Stimulated activated CD8-positive, alpha-beta memory T cell treated with anti-CD3 and anti-CD28 coated beads, Interleukin-15, amount 100 ng/mL, for 24 hours (primary cell): Measurements from ENCODE around the gene DSE.

ENCODE experiments used
- DNase-seq: peaks from one replicate; pipeline ENCODE4 v3.0.0-alpha.2; 2020; ENCODE audit warnings: low read depth

The DSE gene

GRCh38 chr6:116362276-116362675, 8.5 kb upstream of the DSE start:
- DNase-seq: no peak

- DNase-seq: no peak
Observed at GRCh38 chr6:116363759-116364158, 7.0 kb upstream of the DSE start.

GRCh38 chr6:116364321-116364720, 6.4 kb upstream of the DSE start:
- no peak for DNase-seq

GRCh38 chr6:116365743-116366142, 5.0 kb upstream of the DSE start:
- no peak for DNase-seq

GRCh38 chr6:116366740-116367275, 3.9 kb upstream of the DSE start:
- DNase-seq: no peak

- no peak for DNase-seq
Observed at GRCh38 chr6:116369540-116369939, 1.2 kb upstream of the DSE start.

- DNase-seq: no peak
Observed at GRCh38 chr6:116369964-116370759, 585 bp upstream of the DSE start.

GRCh38 chr6:116371120-116371917, 572 bp downstream of the DSE start:
- no peak for DNase-seq

GRCh38 chr6:116371918-116372209, 1.1 kb downstream of the DSE start:
- no peak for DNase-seq

GRCh38 chr6:116373300-116373699, 2.6 kb downstream of the DSE start:
- DNase-seq: no peak

GRCh38 chr6:116373940-116374339, 3.2 kb downstream of the DSE start:
- DNase-seq: no peak

- DNase-seq: no peak
Observed at GRCh38 chr6:116374586-116374985, 3.8 kb downstream of the DSE start.

GRCh38 chr6:116375262-116375661, 4.5 kb downstream of the DSE start:
- DNase-seq: no peak

GRCh38 chr6:116376149-116376548, 5.4 kb downstream of the DSE start:
- no peak for DNase-seq

- no peak for DNase-seq
Observed at GRCh38 chr6:116379764-116380163, 9.0 kb downstream of the DSE start.

- DNase-seq: no peak
Observed at GRCh38 chr6:116380346-116380745, 9.6 kb downstream of the DSE start.

GRCh38 chr6:116381000-116381399, 10.3 kb downstream of the DSE start:
- DNase-seq: no peak

GRCh38 chr6:116382587-116382986, 11.8 kb downstream of the DSE start:
- DNase-seq: no peak

- DNase-seq: no peak
Observed at GRCh38 chr6:116384727-116385458, 14.1 kb downstream of the DSE start.

- no peak for DNase-seq
Observed at GRCh38 chr6:116385459-116385802, 14.7 kb downstream of the DSE start.

GRCh38 chr6:116385921-116386320, 15.2 kb downstream of the DSE start:
- no peak for DNase-seq

- no peak for DNase-seq
Observed at GRCh38 chr6:116386581-116387299, 16.0 kb downstream of the DSE start.
